Measurements from ENCODE around the gene SAYSD1.

DNA sequence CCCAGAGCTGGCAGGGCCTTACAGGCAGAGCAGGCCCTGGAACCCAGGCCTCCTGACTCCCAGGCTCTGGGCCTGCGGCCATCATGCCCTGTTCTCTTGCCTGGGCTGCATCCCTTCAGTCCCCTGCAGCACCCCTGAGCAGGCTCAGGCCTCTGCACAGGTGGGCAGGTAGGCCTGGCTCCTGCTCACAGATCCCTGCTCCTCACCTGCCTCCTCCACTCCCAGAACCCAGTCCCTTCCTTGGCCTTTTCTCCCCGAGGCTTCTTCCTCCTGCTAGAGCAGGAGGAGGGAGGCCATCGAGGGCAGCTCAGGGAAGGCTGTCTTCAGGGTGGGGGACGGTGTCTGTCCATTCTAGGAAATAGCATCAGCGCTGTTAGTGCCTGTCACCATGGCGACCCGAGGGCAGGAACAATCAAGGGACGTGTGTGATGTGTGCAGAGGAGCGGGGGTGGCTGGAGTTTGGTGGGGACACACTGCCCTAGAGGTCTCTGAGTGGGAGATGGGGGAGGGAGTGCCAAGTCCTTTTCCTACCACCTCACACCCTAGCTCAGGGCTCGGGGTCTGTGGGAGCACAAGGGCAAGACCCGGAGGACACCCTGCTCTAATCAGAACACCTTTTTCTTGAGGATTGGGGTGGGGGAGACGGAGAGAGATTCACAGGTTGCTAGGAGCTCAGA is 39.8 kb downstream of the SAYSD1 start:
- TF ChIP-seq CTCF (conservative IDR thresholded peaks at IDR 0.05; ENCODE audit: low read depth, low read length), result no peak
- no peak for TF ChIP-seq EZH2 (IDR thresholded peaks at IDR 0.05; ENCODE audit: low read length, unreplicated experiment)
